DOHH2 (cell line): ENCODE data around the gene ZNF280B.

Experiments
- CTCF ChIP-seq: fragments of 200-600 bp; sonication (generic); IDR thresholded peaks from one replicate; pipeline ENCODE4 v1.5.1; 2014; ENCODE audit warnings: antibody characterized with exemption, mild to moderate bottlenecking, low read depth, low read length; ENCODE audit not compliant: poor library complexity, severe bottlenecking
- EZH2phosphoT487 ChIP-seq: fragments of 200-600 bp; sonication (generic); IDR thresholded peaks from 2 replicates; pipeline ENCODE4 v1.6.1; 2017; ENCODE audit warnings: borderline replicate concordance, mild to moderate bottlenecking, antibody characterized with exemption, low read length, moderate library complexity, mixed read lengths

DNA sequence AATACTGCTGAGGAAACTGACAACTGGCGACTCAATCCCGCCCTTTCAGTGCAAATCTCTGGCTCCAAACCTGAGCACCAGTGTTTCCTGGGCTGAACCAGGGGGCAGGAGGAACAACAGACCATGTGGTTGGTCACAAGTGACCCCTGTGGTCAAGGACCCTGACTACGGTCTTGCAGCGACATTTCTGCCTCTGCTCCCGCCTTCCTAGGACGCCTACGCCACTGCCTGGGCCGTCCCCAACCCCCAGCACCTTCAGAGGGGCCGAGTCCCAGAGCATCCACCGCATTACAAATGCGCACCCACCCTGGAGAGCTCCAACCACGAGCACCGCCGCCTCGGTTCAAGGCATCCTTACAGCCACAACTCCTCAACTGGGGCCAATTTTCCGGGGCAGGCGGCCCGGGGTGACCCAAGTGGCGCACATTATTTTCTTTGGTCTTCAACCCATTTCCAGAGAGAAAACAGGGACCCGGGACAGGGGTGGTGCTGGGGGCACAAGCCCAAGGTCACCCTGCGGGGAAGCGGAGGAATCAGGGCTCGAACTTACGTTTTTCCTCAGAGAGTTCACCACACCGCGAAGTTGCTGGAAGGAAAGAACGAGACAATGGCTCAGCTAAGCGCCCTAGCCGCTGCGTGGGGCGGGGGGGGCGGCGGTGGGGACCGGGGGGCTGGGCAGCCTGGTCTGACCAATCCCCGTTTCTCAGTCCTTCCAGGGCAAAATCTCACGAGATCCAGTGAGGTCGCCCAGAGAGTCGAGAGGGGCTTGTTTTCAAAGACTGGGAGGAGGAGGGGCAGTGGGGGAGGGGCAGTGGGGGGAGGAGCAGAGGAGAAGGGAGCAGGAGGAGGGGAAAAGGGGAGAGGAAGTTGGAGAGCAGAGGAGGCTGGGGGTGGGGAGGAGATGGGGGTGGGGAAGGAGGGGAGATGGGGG is 48.7 kb upstream of the ZNF280B start:
- TF ChIP-seq CTCF, result no peak
- TF ChIP-seq EZH2phosphoT487, result no peak
